GM18909 (cell line): Measurements from ENCODE around the gene GPR75.
A peak's percentile ranks its signal among the peaks of the same experiment; 100 is the strongest.
"Not testable (repeated sequence)": the region's sequence is repeated elsewhere in the genome, so short reads cannot be mapped to it uniquely, and the experiment has no call there.

Experiments
- ATAC-seq: cut with Tn5 transposase; IDR thresholded peaks from one replicate; pipeline ENCODE4 v1.9.1; 2021; ENCODE audit warnings: mild to moderate bottlenecking; ENCODE audit not compliant: unreplicated experiment, poor library complexity

GPR75 gene

DNA sequence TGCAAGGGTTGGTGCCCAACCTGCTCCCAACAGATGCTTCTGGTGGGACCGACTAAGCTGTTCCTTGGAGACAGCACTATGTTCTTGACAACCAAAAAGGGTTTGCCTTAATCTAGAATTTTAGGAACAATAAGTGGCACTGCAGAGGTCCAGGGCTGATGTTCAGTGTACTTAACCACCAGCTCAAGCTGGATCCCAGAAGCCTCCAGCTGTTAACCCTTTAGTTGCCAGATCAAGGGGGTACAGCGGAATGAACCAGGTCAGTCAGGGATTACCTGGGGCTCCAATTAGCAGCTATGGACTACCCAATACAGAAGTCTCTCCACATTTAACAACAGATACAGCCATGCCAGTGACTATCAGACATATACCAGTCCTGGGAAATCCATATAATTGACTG is 3.5 kb downstream of the GPR75 start:
- no peak for ATAC-seq

GRCh38 chr2:53854678-53855077 is 5.1 kb downstream of the GPR75 start:
- ATAC-seq = no peak

DNA sequence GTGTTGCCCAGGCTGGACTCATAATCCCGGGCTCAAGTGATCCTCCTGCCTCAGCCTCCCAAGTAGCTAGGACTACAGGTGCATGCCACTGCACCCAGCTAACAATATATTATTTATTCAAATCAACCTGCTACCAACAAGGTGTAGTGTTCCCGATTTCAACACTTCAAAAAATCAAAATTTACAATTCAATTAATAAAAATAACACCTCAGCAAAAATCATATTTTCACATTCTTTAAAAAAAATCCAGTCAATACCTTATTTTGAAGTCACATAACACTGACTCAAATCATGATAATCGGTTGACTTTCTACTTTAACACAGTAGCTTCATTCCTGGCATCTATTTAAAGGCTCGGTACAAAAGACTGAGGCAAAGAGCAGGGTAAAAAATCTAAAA is 7.2 kb downstream of the GPR75 start:
- no peak for ATAC-seq

- ATAC-seq = not testable (repeated sequence)
Observed at GRCh38 chr2:53851052-53851757, 8.6 kb downstream of the GPR75 start.

DNA sequence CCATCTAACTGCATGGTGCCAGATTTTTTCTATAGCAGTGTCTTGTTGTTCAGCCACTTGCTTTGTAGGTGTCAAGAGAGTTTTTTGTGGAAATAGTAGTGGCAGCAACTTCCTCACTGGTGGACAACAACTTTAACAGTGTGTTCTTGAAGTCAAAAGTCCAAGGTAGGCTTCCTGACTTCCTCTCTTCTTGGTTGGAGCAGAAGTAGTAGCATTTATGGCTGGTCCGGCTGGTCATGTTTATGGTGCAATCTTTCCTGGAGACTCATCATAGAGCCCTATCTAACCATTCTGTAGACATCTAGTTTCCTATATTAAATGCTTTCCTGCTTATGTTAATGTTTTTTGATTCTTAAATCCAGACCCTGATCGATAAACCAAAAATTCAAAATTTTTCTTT is 11.7 kb downstream of the GPR75 start:
- no peak for ATAC-seq

DNA sequence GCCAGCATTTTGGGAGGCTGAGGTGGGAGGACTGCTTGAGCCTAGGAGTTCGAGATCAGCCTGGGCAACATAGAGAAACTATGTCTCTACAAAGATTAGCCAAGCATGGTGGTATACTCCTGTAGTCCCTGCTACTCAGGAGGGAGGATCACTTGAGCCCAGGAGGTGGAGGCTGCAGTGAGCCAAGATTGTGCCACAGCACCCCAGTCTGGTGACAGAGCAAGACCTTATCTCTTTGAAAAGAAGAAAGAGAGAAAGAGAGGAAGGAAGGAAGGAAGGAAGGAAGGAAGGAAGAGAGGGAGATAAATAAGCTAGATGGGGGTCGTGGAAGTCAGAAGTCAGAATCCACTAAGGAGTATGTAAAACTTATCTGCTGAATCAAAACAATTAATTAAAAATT is 16.2 kb downstream of the GPR75 start:
- ATAC-seq = no peak

- no peak for ATAC-seq
Observed at GRCh38 chr2:53842891-53843290, 16.9 kb downstream of the GPR75 start.

GRCh38 chr2:53841651-53842050 is 18.1 kb downstream of the GPR75 start:
- ATAC-seq = not testable (repeated sequence)

DNA sequence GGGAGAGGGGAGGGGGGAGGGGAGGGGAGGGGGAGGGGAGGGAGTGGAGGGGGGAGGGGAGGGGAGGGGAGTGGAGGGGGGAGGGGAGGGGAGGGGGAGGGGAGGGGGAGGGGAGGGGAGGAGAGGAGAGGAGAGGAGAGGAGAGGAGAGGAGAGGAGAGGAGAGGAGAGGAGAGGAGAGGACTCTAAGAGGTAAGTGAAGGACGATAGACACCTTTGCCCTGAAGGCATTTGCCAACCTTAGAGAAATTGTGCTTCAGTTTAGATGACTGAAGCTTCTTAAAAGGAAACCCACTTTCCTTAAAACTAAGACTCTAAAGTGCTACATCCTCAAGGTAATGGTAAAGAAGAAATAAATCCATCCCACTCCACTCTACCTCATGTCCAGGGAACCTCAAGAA is 19.2 kb downstream of the GPR75 start:
- ATAC-seq = no peak

GRCh38 chr2:53829980-53830290 is 29.8 kb downstream of the GPR75 start:
- not testable (repeated sequence) for ATAC-seq

DNA sequence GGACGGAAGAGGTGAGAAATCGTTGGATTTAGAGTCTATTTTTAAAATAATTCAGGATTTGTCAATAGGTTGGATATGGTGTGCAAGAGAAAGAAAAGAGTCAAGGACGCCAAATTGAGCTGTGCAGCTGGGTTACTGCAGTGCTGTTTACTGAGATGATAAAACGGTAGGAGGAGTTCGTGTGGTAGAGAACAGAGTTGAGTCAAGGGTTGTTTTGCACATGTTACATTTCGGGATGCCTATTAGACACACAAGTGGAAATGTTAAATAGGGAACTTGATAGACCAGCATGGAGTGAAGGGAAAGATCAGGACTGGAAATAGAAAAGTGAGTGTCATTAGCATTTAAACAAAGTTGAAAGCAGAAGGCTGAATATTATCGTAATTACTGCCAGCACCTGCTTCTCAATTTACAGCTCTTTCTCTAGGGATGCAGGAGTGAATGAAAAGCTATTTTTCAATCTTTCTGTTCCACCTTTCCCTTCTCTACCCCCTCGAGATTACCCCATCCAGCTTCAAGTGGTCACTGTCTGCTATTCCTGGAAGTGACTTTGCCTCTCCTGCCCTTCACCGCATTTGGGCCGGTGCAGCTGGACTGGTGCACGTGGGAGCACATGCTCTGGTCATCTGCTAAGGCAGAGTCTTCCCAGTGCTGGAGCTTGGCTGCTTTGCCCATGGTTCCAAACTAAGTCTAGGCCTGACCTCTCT is 30.3 kb downstream of the GPR75 start:
- ATAC-seq = no peak

GRCh38 chr2:53828331-53828730 is 31.4 kb downstream of the GPR75 start:
- no peak for ATAC-seq

GRCh38 chr2:53827398-53828175 is 32.2 kb downstream of the GPR75 start:
- no peak for ATAC-seq

DNA sequence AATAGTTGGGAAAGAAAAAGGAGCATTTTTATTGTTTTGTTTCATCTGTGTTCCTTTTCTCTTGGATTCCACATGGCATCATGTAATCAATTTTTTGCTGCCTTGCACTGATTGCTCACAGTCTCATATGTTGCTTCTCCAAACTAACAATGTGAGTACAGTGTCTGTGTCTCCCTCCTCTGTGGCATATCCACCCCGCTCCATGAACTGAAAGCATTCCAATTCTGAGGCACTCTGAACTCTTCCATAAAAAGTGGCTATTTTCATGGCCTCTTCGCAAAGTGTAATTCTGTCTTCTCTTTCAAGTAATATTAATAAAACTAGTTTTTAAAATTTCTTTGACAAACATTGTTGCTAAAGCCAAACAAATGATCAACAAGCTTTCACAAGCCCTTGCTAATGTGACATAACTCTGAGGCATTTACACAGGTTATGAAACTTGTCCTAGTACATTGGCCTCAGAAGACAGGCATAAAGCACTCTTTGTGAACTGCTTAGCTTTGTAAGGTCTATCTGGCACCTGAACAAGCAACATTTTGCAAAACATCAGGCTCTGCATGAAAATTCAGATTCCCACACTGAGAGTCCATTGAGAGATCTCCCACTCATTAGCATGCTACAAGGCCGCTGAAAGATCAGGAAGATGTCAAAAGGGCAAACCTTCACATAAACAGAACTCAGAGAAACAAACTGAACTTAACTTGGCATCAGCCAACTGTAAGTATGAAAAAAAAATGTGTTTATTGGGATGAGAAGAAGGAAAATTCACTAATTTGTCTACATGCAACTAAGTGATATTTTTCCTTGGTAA is 33.0 kb downstream of the GPR75 start:
- no peak for ATAC-seq

- no peak for ATAC-seq
Observed at GRCh38 chr2:53826030-53826410, 33.7 kb downstream of the GPR75 start.

GRCh38 chr2:53823639-53824038 is 36.1 kb downstream of the GPR75 start:
- ATAC-seq = peak; percentile 52

- no peak for ATAC-seq
Observed at GRCh38 chr2:53821810-53822209, 38.0 kb downstream of the GPR75 start.

GRCh38 chr2:53820711-53821110 is 39.1 kb downstream of the GPR75 start:
- ATAC-seq = no peak

GRCh38 chr2:53820048-53820447 is 39.7 kb downstream of the GPR75 start:
- ATAC-seq = no peak

- no peak for ATAC-seq
Observed at GRCh38 chr2:53819634-53820033, 40.1 kb downstream of the GPR75 start.
